ENCODE results near the gene PLA2G6.
"Not testable (repeated sequence)": the region's sequence is repeated elsewhere in the genome, so short reads cannot be mapped to it uniquely, and the experiment has no call there.

PLA2G6 gene

GRCh38 chr22:38190581-38190980, 9.0 kb upstream of the PLA2G6 start:
- DNase-seq (ENCODE audit: low spot score), result no peak

- no peak for DNase-seq (ENCODE audit: low spot score)
Observed at GRCh38 chr22:38189104-38189503, 7.5 kb upstream of the PLA2G6 start.

- peak; percentile 45 for DNase-seq (ENCODE audit: low spot score)
Observed at GRCh38 chr22:38187413-38188212, 6.0 kb upstream of the PLA2G6 start.

- DNase-seq (ENCODE audit: low spot score), result no peak
Observed at GRCh38 chr22:38186429-38186828, 4.8 kb upstream of the PLA2G6 start.

- no peak for DNase-seq (ENCODE audit: low spot score)
Observed at GRCh38 chr22:38184788-38185187, 3.2 kb upstream of the PLA2G6 start.

- DNase-seq (ENCODE audit: low spot score), result peak; percentile 81
Observed at GRCh38 chr22:38180841-38181452, 683 bp downstream of the PLA2G6 start.

GRCh38 chr22:38178605-38178937, 3.1 kb downstream of the PLA2G6 start:
- not testable (repeated sequence) for DNase-seq (ENCODE audit: low spot score)

- peak; percentile 24 for DNase-seq (ENCODE audit: low spot score)
Observed at GRCh38 chr22:38177926-38178604, 3.6 kb downstream of the PLA2G6 start.

- DNase-seq (ENCODE audit: low spot score), result not testable (repeated sequence)
Observed at GRCh38 chr22:38177571-38177925, 4.1 kb downstream of the PLA2G6 start.

GRCh38 chr22:38177044-38177443, 4.6 kb downstream of the PLA2G6 start:
- no peak for DNase-seq (ENCODE audit: low spot score)

- no peak for DNase-seq (ENCODE audit: low spot score)
Observed at GRCh38 chr22:38176170-38176741, 5.4 kb downstream of the PLA2G6 start.

- DNase-seq (ENCODE audit: low spot score), result no peak
Observed at GRCh38 chr22:38175206-38176118, 6.2 kb downstream of the PLA2G6 start.

GRCh38 chr22:38174626-38175025, 7.0 kb downstream of the PLA2G6 start:
- no peak for DNase-seq (ENCODE audit: low spot score)

GRCh38 chr22:38173641-38173906, 8.1 kb downstream of the PLA2G6 start:
- DNase-seq (ENCODE audit: low spot score), result no peak

GRCh38 chr22:38172832-38173640, 8.6 kb downstream of the PLA2G6 start:
- DNase-seq (ENCODE audit: low spot score), result peak; percentile 56

GRCh38 chr22:38171927-38172831, 9.5 kb downstream of the PLA2G6 start:
- peak; percentile 84 for DNase-seq (ENCODE audit: low spot score)

- no peak for DNase-seq (ENCODE audit: low spot score)
Observed at GRCh38 chr22:38170469-38170868, 11.2 kb downstream of the PLA2G6 start.

GRCh38 chr22:38169116-38169515, 12.5 kb downstream of the PLA2G6 start:
- no peak for DNase-seq (ENCODE audit: low spot score)

- no peak for DNase-seq (ENCODE audit: low spot score)
Observed at GRCh38 chr22:38167988-38168407, 13.6 kb downstream of the PLA2G6 start.

GRCh38 chr22:38165922-38166593, 15.6 kb downstream of the PLA2G6 start:
- no peak for DNase-seq (ENCODE audit: low spot score)
